ENCODE measurements around the gene PSTPIP1.

PSTPIP1 gene

DNA sequence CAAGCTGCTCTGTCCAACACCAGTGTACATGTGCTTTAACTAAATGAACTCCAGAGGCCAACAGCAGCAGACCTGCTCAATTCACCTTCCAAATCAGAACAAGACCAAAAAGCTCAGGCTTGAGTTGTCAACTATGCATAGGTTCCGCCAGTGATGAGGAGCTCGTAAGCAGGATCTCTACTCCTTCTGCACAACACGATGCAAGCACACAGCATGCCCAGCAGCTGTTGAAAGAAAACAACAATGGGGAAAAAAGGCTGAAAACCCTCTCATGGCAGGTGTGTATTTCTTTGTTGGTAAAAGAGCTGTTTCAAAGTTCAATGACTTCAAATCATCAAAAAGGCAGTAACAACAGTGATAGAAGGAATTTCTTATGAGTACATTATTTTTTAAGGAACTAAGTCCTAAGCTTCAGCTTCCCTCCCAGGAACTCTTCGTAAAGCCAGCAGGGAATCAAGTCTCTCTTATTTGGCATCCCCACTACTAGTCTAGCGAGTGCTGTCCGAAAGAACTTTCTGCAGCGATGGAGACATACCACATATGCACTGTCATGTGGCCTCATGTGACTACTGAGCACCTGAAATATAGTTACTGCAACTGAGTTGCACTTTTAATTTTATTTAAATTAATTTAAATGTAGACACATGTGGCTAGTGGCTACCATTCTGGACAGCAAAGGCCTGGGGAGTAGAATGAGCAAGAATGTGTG lies 51.9 kb downstream of the PSTPIP1 start:
- DNase-seq = no peak

DNA sequence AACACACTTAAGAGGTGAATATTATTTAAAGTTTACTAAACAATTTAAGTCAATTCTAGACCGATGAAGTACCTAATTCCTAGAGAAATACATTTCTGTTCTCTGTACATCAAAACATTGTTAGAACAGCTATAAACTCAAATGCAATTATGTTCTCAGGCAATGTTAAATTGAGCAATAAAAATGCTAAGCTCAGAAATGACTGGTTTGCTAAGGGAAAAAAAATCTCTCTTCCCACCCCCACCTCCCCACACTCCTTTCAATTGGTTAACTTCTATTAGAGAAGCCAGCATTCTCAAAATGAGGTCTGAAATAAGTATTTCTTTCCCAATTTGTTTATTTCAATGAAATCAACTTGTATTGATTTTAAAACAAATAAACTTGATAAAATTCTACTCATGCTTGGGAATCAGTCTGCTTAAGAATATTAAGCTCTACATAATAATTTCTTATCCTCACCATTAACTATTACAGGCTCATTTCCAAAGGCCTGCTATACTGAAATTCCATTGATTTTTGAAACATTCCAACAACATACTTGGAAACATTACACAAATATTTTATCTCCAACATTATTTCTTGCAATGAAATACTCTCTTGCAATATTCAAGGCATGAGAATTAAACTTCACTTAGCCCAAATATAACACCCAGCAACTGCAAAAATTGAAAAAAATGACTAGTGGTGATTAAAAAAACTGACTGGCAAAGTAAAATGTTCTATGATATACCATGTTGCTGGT lies 53.4 kb downstream of the PSTPIP1 start:
- DNase-seq = no peak

DNA sequence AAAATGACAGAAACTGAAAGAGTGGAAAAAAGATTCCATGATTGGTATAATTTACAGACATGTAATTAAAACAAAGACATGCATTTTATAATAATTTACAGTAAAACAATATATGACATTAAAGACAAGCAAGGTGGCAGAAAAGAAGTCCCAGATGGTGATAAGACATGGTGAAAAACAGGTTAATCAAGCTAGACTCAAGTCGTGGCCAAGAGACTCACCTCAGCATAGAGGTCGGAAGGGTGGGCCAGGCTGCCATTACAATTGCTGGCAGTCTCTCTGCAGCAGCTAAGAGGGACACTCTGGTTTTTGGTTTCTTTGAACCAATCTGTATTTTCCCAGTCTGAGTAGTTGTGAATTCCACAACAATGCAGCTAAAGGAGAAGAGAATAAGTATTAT lies 57.6 kb downstream of the PSTPIP1 start:
- no peak for DNase-seq

GRCh38 chr15:77053709-77054108 lies 58.8 kb downstream of the PSTPIP1 start:
- DNase-seq = no peak

DNA sequence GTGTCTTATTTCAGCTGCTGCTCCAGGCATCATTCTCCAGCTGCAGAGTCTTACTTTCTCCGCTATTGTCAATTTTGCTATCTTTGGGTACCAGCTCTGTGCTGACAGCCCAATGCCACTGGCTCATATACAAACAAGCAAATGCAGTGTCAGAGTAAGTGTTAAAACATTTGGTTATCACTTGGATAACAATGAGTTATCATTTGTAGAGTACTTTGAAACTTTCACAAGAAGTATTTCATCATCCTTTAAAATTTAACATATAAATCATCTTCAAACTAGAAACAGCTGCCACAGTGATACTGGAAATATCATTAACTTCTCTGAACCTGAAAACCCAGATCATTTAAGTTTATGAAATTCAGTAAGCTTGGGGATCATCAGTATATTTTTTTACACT lies 62.1 kb downstream of the PSTPIP1 start:
- no peak for DNase-seq

GRCh38 chr15:77057685-77058084 lies 62.8 kb downstream of the PSTPIP1 start:
- no peak for DNase-seq

- DNase-seq = no peak
Observed at GRCh38 chr15:77058468-77058867, 63.5 kb downstream of the PSTPIP1 start.

- no peak for DNase-seq
Observed at GRCh38 chr15:77059786-77060361, 64.9 kb downstream of the PSTPIP1 start.

GRCh38 chr15:77060546-77060945 lies 65.6 kb downstream of the PSTPIP1 start:
- DNase-seq = no peak

GRCh38 chr15:77063249-77063648 lies 68.3 kb downstream of the PSTPIP1 start:
- DNase-seq = no peak

DNA sequence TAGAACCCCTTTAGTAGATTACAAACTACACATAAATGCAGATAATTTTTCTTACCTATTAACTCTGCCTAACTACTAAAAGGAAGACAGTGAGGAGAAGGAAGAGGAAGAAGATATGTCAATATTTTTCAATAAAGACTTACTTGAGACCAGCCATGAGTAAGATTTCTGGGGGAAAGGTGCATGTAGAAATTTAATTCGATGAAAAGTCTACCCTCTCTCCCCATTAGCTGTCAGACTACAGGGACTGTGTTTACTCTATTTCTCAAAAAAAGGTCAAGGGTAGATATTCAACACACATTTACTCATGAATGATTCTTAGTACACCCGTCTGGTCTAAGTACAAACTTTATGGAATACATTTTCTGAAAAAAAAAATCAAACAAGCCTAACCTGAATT lies 69.1 kb downstream of the PSTPIP1 start:
- no peak for DNase-seq

GRCh38 chr15:77064539-77065308 lies 69.8 kb downstream of the PSTPIP1 start:
- no peak for DNase-seq

GRCh38 chr15:77066971-77067690 lies 72.2 kb downstream of the PSTPIP1 start:
- DNase-seq = no peak

DNA sequence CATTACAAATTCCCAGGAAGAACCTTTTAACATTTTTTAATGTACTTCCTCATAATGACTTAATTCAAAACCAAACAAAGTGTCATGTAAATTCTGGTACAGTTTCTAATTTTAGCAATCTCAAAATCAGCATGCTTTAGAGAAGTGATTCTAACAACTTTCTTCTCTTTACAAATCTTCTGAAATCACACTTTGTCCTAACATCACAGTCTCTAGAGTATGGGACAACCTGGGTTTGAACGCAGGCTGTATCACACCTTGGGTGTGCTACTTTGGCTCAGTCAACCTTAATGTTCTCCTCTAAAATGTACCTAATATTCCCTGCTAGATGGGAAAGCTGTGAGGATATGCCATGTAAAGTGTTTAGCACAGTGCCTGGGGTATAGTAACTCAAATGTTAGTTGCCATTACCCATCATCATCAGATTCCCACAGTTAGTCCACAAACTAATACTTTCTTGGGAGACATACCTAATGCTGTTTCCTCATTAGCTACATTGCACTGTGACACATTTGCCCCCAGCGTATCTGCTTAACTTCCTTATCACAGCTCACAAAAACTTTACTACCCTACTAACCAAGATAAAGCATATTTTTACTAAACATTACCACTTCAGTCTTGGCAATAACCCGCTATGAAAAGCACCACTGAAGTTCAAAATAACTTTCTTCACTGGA lies 72.9 kb downstream of the PSTPIP1 start:
- DNase-seq = no peak

DNA sequence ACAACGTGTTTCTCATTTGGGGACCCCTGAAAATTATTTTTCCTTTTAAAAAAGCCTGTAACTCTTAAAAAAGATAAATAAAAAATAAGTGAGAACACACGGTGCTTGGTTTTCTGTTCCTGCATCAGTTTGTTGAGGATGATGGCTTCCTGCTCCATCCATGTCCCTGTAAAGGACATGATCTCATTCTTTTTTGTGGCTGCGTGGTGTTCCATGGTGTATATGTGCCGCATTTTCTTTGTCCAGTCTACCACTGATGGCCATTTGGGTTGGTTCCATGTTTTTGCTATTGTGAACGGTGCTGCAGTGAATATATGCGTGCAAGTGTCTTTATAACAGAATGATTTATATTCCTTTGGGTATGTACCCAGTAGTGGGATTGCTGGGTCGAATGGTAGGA lies 73.7 kb downstream of the PSTPIP1 start:
- DNase-seq = no peak

DNA sequence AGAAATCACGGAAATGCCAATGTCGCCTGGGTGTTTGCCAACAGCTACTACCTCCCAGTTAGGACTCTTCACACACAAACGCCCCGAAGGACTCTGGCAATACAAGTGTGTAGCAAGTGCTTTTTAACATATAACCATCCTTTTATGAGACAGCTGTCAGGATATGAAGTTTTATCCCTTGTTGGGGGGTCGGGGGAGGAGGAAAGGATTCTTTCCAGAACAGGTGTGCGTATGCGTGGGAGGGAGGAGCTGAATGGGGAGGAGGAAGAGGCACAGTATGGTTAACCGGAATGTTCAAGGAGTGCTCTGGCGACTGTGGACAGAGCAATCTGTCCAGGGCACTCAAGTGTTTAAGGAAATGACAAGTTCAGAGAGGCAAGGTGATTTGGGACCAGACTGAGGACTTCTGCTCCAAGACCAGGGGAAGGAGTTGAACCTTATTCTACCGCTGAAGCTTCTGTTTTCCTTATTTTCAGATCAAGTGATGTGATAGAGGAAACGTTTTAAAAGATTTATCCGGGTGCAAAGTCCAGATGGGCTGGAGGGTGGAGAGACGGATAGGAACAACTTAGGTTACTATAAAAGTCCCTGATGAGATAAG lies 74.7 kb downstream of the PSTPIP1 start:
- no peak for DNase-seq

DNA sequence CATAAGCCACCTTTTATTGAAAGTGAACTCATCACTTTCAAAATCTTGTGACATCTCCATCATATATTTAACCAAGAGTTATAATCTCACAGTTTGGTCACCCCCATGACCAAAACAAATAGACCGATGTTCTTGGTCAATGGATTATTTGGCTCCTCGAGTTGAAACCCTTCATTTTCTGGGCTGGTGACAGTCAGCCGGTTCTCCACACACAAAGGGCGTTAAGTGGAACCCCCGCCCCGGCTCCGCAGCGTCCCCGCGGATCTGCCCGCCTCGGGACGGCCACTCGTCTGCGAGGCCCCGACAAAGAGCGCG lies 75.2 kb downstream of the PSTPIP1 start:
- DNase-seq = no peak

GRCh38 chr15:77070495-77071304 lies 75.8 kb downstream of the PSTPIP1 start, which contains the start of gene TSPAN3:
TSS of gene TSPAN3 (minus strand) at chr15:77071109. CDS start at chr15:77070954, 155 bp downstream.
- DNase-seq = peak; percentile 91

DNA sequence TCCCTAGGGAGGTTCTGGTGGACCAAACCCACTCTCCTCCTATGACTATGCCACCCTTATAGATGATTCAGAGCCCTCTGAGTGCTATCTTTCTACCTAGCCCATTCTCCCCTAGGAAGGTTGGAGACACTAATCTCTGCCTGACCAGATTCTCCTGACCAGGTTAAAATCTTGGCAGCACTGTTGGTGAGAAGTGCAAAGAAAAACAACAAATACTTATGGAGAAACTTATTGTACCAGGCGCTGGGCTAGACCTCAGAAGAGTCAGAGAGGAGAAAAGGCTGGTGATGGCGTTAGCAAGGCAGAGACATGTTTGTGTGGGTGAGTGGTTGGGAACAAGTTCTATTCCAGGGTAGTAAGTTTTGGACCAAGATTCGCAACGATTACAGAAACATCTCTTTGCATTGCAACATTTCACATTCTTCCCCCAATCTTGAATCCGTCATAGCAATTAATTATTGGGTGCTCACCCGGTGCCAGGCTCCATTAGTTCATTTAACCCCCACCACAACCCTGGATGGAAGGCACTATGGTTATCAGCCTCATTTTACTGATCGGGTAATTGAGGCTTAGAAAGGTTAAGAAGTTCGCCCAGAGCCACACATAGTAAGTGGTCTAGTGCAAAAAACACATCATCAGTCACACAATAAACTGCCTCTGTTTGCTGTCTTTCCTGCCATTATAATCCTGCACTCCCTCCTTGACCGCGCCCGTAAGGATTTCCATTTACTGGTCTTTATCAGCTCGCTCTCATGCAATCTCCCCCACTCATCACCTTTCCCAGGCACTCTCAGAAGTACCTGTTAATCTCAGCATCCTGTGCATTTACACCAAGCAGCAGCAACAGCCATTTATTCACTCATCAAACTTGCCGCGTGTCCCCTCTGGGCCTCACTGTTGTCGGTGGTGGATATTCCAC lies 76.6 kb downstream of the PSTPIP1 start:
- no peak for DNase-seq

GRCh38 chr15:77074350-77074749 lies 79.4 kb downstream of the PSTPIP1 start:
- DNase-seq = no peak
